ENCODE data around the gene NDUFC1.
"Not testable (repeated sequence)": the region's sequence is repeated elsewhere in the genome, so short reads cannot be mapped to it uniquely, and the experiment has no call there.

NDUFC1 gene

DNA sequence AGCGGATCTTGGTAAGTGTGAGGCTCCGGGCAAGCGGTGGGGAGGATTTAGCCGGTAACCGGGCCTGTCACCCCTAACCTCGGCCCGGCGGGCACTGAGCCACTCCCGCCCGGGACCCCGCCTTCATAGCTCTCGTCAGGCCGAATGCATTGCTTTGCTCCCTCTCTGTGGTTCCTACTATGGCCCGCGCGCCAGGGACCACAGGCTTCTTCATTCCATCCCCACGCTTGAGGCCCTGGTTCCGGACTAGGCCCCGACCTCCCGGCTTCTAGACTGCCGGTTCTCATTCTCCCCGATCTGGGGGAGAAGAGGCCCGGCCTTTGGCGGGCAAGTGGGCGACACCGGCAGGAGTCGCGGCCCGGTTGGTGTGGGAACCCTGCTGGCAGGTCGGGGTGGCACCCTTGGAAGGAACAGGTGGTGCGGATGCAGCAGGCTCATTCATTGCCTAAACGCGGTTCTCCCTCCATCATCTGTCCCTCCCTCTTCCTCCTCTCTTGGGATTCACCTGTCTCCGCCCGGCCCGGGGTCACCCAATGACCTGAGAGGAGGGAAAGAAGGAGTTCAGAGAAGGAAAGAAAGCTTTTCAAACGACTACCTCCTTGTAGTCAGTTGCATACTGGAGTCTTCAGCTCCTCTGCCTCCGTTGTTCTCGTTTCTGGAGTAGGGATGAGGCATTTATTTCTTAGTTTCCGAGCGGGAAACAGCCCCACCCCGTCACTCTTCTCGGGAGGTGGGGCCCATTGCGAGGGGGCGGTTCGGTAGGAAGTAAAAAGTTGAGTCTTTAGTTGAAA, at the start of gene NDUFC1:
Gene NDUFC1 (minus strand): TSS at position 657 of the 791 bp plus-strand sequence. CDS start 6,679 bp downstream, outside the sequence.
- peak in 2 of 3 experiments; percentile 39 to 51 for DNase-seq (ENCODE audit: low read depth in 3 of 3)

- DNase-seq (ENCODE audit: low read depth in 3 of 3), result no peak
Observed at GRCh38 chr4:139337612-139338011, 35.3 kb upstream of the NDUFC1 start.

- DNase-seq (ENCODE audit: low read depth in 3 of 3), result no peak
Observed at GRCh38 chr4:139333046-139333445, 30.8 kb upstream of the NDUFC1 start.

- DNase-seq (ENCODE audit: low read depth in 3 of 3), result no peak
Observed at GRCh38 chr4:139331185-139331584, 28.9 kb upstream of the NDUFC1 start.

- no peak for DNase-seq (ENCODE audit: low read depth in 3 of 3)
Observed at GRCh38 chr4:139330283-139330682, 28.0 kb upstream of the NDUFC1 start.

DNA sequence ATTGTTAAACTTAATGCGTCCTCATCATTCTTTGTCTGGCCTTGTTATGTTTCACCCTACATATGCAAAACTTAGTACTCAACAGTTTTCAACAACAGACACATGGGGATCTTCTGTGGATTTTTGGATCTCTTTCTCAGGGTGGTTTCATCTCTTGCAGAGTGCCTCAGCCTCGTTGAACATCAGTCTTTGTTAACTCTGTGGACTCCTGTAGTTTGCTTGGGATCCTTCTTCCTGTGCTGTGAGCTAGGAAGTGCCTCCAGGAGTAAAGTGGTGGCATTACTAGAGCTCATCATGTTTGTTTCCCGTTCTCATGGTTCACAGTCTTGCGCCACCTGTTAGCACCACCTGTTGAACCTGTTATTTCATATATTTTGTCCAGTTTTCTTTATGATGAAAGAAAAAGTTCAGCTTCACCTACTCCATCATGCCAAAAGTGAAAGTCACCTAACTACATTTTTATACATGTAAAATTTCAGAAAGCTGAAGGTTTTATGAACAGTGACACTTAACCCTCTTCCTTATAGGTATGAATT, 27.5 kb upstream of the NDUFC1 start:
- DNase-seq (ENCODE audit: low read depth in 3 of 3), result no peak

DNA sequence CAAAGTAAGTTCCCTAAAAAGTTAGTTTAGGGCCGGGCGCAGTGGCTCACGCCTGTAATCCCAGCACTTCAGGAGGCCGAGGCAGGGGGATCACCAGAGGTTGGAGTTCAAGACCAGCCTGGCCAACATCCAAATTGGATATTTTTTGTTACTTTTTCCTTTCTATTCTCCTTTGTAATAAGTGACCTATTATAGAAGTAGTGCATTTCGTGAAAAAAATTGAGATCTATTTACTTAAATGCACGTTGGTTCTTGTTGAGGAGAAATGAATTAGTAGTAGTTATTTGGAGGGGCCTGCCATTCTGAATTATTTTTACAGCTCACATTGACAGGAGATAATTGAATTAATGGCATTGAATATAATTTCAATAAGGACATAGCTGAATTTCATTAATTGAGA, 22.3 kb upstream of the NDUFC1 start:
- DNase-seq (ENCODE audit: low read depth in 3 of 3), result no peak

- not testable (repeated sequence) for DNase-seq (ENCODE audit: low read depth in 3 of 3)
Observed at GRCh38 chr4:139322541-139322940, 20.3 kb upstream of the NDUFC1 start.

DNA sequence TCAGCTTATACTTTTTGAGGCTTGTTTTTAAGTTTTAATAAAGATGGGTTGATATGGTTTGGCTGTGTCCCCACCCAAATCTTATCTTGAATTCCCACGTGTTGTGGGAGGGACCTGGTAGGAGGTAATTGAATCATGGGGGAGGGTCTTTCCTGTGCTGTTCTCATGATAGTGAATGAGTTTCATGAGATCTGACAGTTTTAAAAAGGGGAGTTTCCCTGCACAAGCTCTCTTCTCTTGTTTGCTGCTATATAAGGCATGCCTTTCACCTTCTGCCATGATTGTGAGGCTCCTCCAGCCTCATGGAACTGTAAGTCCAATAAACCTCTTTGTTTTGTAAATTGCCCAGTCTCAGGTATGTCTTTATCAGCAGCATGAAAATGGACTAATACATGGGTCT, 19.8 kb upstream of the NDUFC1 start:
- not testable (repeated sequence) for DNase-seq (ENCODE audit: low read depth in 3 of 3)

GRCh38 chr4:139319571-139319970, 17.3 kb upstream of the NDUFC1 start:
- no peak for DNase-seq (ENCODE audit: low read depth in 3 of 3)

- DNase-seq (ENCODE audit: low read depth in 3 of 3), result no peak
Observed at GRCh38 chr4:139317635-139318034, 15.4 kb upstream of the NDUFC1 start.

GRCh38 chr4:139316733-139317132, 14.5 kb upstream of the NDUFC1 start:
- DNase-seq (ENCODE audit: low read depth in 3 of 3), result no peak

GRCh38 chr4:139315221-139315675, 13.0 kb upstream of the NDUFC1 start:
- DNase-seq (ENCODE audit: low read depth in 3 of 3), result no peak

GRCh38 chr4:139314047-139314800, 11.9 kb upstream of the NDUFC1 start:
- DNase-seq (ENCODE audit: low read depth in 3 of 3), result no peak

DNA sequence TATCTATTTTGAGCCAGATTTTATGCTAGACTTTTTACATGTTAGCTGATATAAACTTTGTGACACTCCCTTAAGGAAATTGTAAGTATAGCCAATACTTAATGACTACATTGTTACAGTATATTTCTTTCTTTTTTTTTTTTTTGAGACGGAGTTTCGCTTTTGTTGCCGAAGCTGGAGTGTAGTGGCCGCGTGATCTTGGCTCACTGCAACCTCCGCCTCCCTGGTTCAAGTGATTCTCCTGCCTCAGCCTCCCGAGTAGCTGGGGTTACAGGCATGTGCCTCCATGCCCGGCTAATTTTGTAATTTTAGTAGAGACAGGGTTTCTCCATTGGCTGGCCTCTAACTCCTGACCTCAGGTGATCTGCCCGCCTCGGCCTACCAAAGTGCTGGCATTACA, 11.1 kb upstream of the NDUFC1 start:
- DNase-seq (ENCODE audit: low read depth in 3 of 3), result not testable (repeated sequence)

DNA sequence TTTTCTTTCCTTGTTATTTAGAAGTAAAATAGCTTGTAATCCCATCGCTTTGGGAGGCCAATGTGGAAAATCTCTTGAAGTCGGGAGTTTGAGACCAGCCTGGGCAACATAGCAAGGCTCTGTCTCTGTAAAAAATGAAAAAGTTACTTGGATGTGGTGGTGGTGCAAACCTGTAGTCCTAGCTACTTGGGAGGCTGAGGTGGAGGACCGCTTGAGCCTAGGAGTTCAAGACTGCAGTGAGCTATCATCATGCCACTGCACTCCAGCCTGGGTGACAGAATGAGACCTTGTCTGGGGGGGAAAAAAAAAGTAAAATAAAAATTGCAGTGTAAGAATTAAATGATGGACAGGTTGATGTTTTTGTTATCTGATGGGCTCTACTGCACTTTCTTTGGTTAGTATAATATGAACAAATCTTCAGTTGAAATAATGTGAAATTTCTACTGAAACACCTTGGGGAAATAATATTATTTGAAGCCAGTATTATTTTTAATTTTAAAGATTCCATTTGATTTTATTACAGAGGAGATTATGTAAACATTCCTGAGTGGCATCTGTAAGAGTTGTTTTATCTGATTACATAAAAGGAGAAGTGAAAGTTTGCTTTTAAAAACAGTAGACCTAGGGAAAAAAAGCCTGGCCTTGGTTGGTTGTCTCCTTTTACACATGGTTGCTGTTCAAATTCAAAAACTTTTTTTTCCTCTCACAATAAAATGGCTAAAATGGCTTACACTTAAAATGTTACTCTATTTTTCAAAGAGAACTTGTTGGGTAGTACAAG, 10.5 kb upstream of the NDUFC1 start:
- DNase-seq (ENCODE audit: low read depth in 3 of 3), result no peak

DNA sequence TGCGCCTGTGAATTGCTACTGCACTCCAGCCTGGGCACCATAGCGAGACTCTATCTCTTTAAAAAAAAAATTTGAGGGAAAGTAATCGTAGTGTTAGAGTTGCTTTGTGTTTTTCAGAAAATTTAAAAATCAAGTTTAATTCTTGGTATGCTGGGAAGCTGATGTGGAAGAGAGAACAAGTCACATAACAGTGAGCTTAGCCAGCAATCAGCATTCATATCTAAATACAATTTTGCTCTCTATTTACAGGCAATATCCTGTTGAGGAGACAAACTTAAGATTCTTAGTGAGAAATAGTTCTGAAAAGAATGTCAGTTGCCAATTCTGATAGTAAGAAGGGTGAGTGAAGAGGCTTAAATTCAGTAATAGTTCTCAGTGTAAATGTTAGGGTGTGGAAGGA, 9.6 kb upstream of the NDUFC1 start:
- DNase-seq (ENCODE audit: low read depth in 3 of 3), result no peak

- no peak for DNase-seq (ENCODE audit: low read depth in 3 of 3)
Observed at GRCh38 chr4:139304920-139305319, 2.6 kb upstream of the NDUFC1 start.

DNA sequence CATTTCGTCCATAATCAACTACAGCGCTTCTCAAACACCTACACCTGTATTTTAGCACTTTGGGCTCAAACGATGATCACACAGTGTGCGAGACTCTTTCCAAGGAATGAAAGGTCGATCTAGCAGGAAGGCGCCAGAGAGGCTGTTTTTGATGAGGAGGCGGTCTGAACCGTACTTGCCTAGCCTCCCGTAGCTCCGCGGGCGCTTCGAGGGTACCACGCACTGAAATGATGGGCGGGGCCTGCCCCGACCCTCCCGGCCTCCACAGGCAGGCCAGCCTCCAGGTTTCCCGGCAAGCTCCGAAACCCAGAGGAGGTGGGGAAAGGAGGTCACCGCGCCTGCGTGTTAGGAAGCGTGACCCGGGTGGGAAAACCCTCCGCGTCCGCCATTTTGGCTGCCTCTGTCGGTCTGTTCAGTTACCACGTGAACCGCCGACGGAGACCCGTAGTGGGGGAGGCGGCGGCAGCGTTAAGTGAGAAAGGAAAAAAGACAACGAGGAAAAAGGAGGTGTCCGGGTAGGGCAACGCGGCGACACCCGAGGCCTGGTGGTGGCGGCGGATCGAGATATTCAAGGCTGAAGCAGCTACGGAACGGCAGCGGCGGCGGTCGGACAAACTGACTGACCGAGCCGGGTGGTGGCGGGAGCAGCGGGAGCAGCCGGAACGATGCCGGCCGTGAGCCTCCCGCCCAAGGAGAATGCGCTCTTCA, 1.0 kb downstream of the NDUFC1 start, which contains the start of gene NAA15:
Gene NAA15 (plus strand): TSS at position 393 of the 708 bp plus-strand sequence. CDS start 273 bp downstream, at position 666.
- peak; percentile 89 to 98 (median 95) for DNase-seq (ENCODE audit: low read depth in 3 of 3)

- no peak for DNase-seq (ENCODE audit: low read depth in 3 of 3)
Observed at GRCh38 chr4:139300431-139301112, 1.7 kb downstream of the NDUFC1 start.

All from stimulated activated CD4-positive, alpha-beta T cell treated with anti-CD3 and anti-CD28 coated beads, TNF-alpha, amount 100 ng/mL, for 4 hours (primary cell).